Choroid plexus epithelial cell (primary cell): ENCODE measurements around the gene PRR13.
"Not testable (repeated sequence)": the region's sequence is repeated elsewhere in the genome, so short reads cannot be mapped to it uniquely, and the experiment has no call there.

Experiments
- DNase-seq: peaks from one replicate; pipeline ENCODE4 v3.0.0-alpha.2; 2010; ENCODE audit warnings: low read depth
- H3K4me3 ChIP-seq: 2 replicates; pipeline ENCODE4 v1.5.1; 2011; ENCODE audit warnings: low read depth, mild to moderate bottlenecking, control low read depth, low read length, moderate library complexity
- CTCF ChIP-seq: conservative IDR thresholded peaks from 2 replicates; pipeline ENCODE4 v1.5.1; 2011; ENCODE audit warnings: low read depth, mild to moderate bottlenecking, control low read depth, inconsistent platforms, low read length, moderate library complexity

The PRR13 gene

GRCh38 chr12:53441040-53441833 lies at the start of gene PRR13:
TSS of gene PRR13 (plus strand) at chr12:53441734. CDS start at chr12:53442715, 981 bp downstream.
- no peak for TF ChIP-seq CTCF
- H3K4me3 ChIP-seq = peak within 1 kb of the TSS; percentile 84
- peak; percentile 100 for DNase-seq

- TF ChIP-seq CTCF = no peak
- no peak for DNase-seq
- no peak overlapping the region for H3K4me3 ChIP-seq
Measured at GRCh38 chr12:53399896-53400295, 41.6 kb upstream of the PRR13 start.

GRCh38 chr12:53402351-53402750 lies 39.2 kb upstream of the PRR13 start:
- not testable (repeated sequence) for H3K4me3 ChIP-seq, DNase-seq

GRCh38 chr12:53402871-53403270 lies 38.7 kb upstream of the PRR13 start:
- no peak for DNase-seq
- H3K4me3 ChIP-seq = no peak overlapping the region
- TF ChIP-seq CTCF = no peak

GRCh38 chr12:53410951-53411350 lies 30.6 kb upstream of the PRR13 start:
- DNase-seq = no peak
- H3K4me3 ChIP-seq = no peak overlapping the region
- no peak for TF ChIP-seq CTCF

- H3K4me3 ChIP-seq = no peak overlapping the region
- peak; percentile 29 for DNase-seq
- no peak for TF ChIP-seq CTCF
Measured at GRCh38 chr12:53413485-53414204, 27.9 kb upstream of the PRR13 start.

- H3K4me3 ChIP-seq = no peak overlapping the region
- no peak for TF ChIP-seq CTCF
- DNase-seq = peak; percentile 51
Measured at GRCh38 chr12:53414756-53415417, 26.6 kb upstream of the PRR13 start.

- peak; percentile 45 for DNase-seq
Measured at GRCh38 chr12:53415752-53416389, 25.7 kb upstream of the PRR13 start.

GRCh38 chr12:53417291-53417816 lies 24.2 kb upstream of the PRR13 start:
- not testable (repeated sequence) for H3K4me3 ChIP-seq, DNase-seq

More at GRCh38 chr12:53415752-53416389, 25.7 kb upstream of the PRR13 start:
- not testable (repeated sequence) for H3K4me3 ChIP-seq
